ENCODE measurements around the gene SATL1.
"Not testable (repeated sequence)": the region's sequence is repeated elsewhere in the genome, so short reads cannot be mapped to it uniquely, and the experiment has no call there.

SATL1 gene

DNA sequence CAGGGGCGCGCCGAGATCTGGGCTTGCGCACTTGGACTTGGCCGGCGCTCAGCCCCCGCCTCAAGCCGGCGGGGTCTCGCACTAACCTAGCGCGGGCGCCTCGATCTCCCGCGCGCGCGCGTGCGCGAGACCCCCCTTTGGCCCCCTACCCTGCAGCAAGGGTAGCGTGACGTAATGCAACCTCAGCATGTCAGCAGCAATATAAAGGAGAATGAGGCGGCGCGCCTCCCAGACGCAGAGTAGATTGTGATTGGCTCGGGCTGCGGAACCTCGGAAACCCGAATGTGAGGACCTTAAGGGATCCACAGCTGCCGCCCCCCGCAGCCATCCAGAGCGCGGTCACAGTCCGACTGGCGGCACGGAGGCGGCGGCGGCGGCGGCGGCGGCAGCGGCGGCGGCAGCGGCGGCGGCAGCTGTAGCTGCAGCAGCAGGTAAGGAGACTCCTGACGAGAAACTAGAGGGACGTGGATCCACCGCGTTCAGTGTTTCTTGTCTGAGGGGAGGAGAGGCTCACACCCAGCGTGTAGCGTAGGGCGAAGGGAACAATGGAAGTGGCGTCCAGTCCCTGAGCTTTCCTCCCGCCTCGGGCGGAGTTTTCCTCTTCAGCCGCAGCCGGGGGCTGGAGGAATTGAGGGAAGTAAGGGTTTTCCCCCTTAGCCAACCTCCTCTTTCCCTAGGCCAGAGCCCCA, at the start of gene SATL1, which contains the start of gene ZNF711:
Gene SATL1 (minus strand): TSS at position 19 of the 689 bp plus-strand sequence. CDS start 134,811 bp downstream, outside the sequence.
Gene ZNF711 (plus strand): TSS at position 231 of the 689 bp plus-strand sequence. CDS start 3,582 bp downstream, outside the sequence.
- Histone ChIP-seq H3F3A (ENCODE audit: control insufficient read depth, insufficient read depth) (no peaks in the 10 kb centered on the region), H3K79me2 (ENCODE audit: control insufficient read depth, low read length) (peaks cover 10% of the 10 kb centered on the region; the same call in 1 of the 2 replicates), H3K9me3 (ENCODE audit: control insufficient read depth, insufficient read depth, low read length) (no peaks in the 10 kb centered on the region), H3K4me1 (ENCODE audit: control insufficient read depth, low read length) (no peaks in the 10 kb centered on the region), H3K4me2 (ENCODE audit: low read length) (peak within 1 kb of the TSS; percentile 65), H3K27me3 (ENCODE audit: control insufficient read depth, low read length) (0 out of 2 replicates have a peak, but pooled peaks cover 3% of the 10 kb centered on the region), H3K9me2 (replicated peaks; ENCODE audit: control insufficient read depth, low read length) (no peaks in the 10 kb centered on the region), H3K27ac (ENCODE audit: low read depth, low read length) (no peak within 1 kb of the TSS), H3K4me3 (ENCODE audit: low read length) (peak within 1 kb of the TSS; percentile 78), H4K20me1 (ENCODE audit: control insufficient read depth, insufficient read depth, low read depth, low read length) (no peaks in the 10 kb centered on the region), H3K36me3 (ENCODE audit: control insufficient read depth, low read length) (no peaks in the 10 kb centered on the region)
- TF ChIP-seq, protein P1, sequence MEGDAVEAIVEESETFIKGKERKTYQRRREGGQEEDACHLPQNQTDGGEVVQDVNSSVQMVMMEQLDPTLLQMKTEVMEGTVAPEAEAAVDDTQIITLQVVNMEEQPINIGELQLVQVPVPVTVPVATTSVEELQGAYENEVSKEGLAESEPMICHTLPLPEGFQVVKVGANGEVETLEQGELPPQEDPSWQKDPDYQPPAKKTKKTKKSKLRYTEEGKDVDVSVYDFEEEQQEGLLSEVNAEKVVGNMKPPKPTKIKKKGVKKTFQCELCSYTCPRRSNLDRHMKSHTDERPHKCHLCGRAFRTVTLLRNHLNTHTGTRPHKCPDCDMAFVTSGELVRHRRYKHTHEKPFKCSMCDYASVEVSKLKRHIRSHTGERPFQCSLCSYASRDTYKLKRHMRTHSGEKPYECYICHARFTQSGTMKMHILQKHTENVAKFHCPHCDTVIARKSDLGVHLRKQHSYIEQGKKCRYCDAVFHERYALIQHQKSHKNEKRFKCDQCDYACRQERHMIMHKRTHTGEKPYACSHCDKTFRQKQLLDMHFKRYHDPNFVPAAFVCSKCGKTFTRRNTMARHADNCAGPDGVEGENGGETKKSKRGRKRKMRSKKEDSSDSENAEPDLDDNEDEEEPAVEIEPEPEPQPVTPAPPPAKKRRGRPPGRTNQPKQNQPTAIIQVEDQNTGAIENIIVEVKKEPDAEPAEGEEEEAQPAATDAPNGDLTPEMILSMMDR (IDR thresholded peaks at IDR 0.05; ENCODE audit: low read depth, low read length, poor library complexity, severe bottlenecking): no peak
- TF ChIP-seq EZH2phosphoT487 (IDR thresholded peaks at IDR 0.05; ENCODE audit: borderline replicate concordance, low read length): no peak

DNA sequence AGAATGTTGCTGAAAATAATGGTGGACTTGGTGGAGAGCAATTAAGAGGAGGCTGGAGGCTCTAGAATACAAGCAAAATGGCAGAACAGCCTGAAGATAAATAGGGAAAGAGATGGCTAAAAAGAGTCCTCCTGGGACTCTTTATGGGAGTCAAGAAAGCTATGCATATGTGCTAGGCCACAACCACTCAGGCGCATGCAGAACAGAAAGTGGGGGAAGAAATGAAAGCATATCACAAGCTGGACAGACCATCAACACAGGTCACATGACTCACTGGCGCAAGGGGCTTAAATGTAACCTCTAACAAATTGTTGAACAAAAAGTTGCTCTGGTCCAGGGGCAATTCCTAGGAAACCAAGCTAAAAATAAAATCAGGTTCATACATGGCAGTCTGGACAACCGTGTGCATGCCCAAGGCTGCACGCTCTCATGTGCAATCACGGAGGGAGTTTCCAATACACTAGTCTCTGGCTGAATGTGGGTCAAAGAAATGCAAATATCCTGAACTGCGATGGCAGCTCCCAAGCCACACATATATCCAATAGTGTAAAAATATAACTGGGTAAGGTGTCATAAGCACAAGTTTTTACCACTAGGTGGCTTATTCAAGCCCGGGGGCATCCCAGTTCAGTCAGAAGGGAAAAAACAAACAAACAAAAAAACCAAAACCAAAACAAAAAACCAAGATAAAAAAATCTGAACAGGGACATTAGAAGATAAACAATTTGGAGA, 45.6 kb upstream of the SATL1 start:
- no peak overlapping the region for H3K4me2 ChIP-seq (ENCODE audit: low read length)
- TF ChIP-seq, protein P1 (IDR thresholded peaks at IDR 0.05; ENCODE audit: low read depth, low read length, poor library complexity, severe bottlenecking): no peak
- TF ChIP-seq EZH2phosphoT487 (IDR thresholded peaks at IDR 0.05; ENCODE audit: borderline replicate concordance, low read length): no peak
- no peaks in the 10 kb centered on the region for H3K9me3 ChIP-seq (ENCODE audit: control insufficient read depth, insufficient read depth, low read length)
- H3K4me1 ChIP-seq (ENCODE audit: control insufficient read depth, low read length): no peaks in the 10 kb centered on the region
- no peaks in the 10 kb centered on the region for H3K79me2 ChIP-seq (ENCODE audit: control insufficient read depth, low read length)
- no peak overlapping the region for H3K4me3 ChIP-seq (ENCODE audit: low read length)
- no peaks in the 10 kb centered on the region for H3K27me3 ChIP-seq (ENCODE audit: control insufficient read depth, low read length)
- no peaks in the 10 kb centered on the region for H4K20me1 ChIP-seq (ENCODE audit: control insufficient read depth, insufficient read depth, low read depth, low read length)
- H3K27ac ChIP-seq (ENCODE audit: low read depth, low read length): no peak overlapping the region
- H3K36me3 ChIP-seq (ENCODE audit: control insufficient read depth, low read length): no peaks in the 10 kb centered on the region
- H3K9me2 ChIP-seq (replicated peaks; ENCODE audit: control insufficient read depth, low read length): no peaks in the 10 kb centered on the region
- H3F3A ChIP-seq (ENCODE audit: control insufficient read depth, insufficient read depth): no peaks in the 10 kb centered on the region

DNA sequence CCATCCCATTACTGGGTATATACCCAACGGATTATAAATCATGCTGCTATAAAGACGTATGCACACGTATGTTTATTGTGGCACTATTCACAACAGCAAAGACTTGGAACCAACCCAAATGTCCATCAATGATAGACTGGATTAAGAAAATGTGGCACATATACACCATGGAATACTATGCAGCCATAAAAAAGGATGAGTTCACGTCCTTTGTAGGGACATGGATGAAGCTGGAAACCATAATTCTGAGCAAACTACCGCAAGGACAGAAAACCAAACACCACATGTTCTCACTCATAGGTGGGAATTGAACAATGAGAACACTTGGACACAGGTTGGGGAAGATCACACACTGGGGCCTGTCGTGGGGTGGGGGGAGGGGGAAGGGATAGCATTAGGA, 41.7 kb upstream of the SATL1 start:
- not testable (repeated sequence) for H3K9me3 ChIP-seq (ENCODE audit: control insufficient read depth, insufficient read depth, low read length); H3K9me2 ChIP-seq (replicated peaks; ENCODE audit: control insufficient read depth, low read length); H3K79me2 ChIP-seq (ENCODE audit: control insufficient read depth, low read length); H4K20me1 ChIP-seq (ENCODE audit: control insufficient read depth, insufficient read depth, low read depth, low read length); H3K27ac ChIP-seq (ENCODE audit: low read depth, low read length); H3K4me3 ChIP-seq (ENCODE audit: low read length); H3F3A ChIP-seq (ENCODE audit: control insufficient read depth, insufficient read depth); H3K4me2 ChIP-seq (ENCODE audit: low read length); H3K36me3 ChIP-seq (ENCODE audit: control insufficient read depth, low read length); H3K4me1 ChIP-seq (ENCODE audit: control insufficient read depth, low read length); H3K27me3 ChIP-seq (ENCODE audit: control insufficient read depth, low read length)
